ENCODE measurements around the gene DBH.
A peak's percentile ranks its signal among the peaks of the same experiment; 100 is the strongest.

Gene DBH

DNA sequence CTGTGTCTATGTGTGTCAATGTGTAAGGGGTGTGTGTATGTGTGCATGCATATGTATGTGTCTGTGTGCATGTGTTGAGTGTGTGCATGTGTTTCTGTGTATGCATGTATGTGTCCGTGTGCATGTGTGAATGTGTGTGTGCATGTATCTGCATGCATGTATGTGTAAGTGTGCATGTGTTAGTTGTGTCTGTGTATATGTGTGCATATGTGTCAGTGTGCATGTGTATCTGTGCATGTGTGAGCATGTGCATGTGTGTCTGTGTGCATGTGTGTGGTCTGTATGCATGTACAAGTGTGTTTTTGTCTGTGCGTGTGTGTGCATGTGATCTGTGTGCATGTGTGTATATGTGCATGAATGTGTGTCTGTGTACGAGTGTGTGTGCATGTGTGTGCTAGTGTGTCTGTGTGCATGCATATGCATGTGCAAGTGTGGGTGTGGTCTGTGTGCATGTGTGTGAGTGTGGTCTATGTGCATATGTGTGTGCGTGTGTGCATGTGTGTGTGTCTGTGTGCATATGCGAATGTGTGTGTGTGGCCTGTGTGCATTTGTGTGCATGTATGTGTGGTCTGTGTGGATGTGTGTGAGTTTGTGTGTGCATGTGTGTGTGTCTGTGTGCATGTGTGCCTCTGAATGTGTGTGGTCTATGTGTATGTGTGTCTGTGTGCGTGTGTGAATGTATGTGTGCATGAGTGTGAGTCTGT, 36.5 kb upstream of the DBH start:
- no peaks in the 10 kb centered on the region for H3K36me3 ChIP-seq (ENCODE audit: insufficient read depth, insufficient read length, low read length)
- DNase-seq (ENCODE audit: low read depth, low spot score): no peak
- H3K4me3 ChIP-seq (ENCODE audit: insufficient read length, low read depth): no peak overlapping the region
- peaks cover 11% of the 10 kb centered on the region for H3K4me1 ChIP-seq (ENCODE audit: insufficient read depth, insufficient read length)
- H3K9ac ChIP-seq (ENCODE audit: insufficient read length, low read depth): no peak overlapping the region
- no peaks in the 10 kb centered on the region for H3K27me3 ChIP-seq (ENCODE audit: insufficient read depth, insufficient read length)
- TF ChIP-seq YY1 (IDR thresholded peaks at IDR 0.05; ENCODE audit: insufficient read depth, insufficient read length): no peak
- TF ChIP-seq ZNF274 (IDR thresholded peaks at IDR 0.05; ENCODE audit: low read depth, low read length): no peak
- H3K9me3 ChIP-seq (ENCODE audit: insufficient read depth, low read length): peaks cover 22% of the 10 kb centered on the region

- Histone ChIP-seq H3K36me3 (ENCODE audit: insufficient read depth, insufficient read length, low read length) (no peaks in the 10 kb centered on the region), H3K4me1 (ENCODE audit: insufficient read depth, insufficient read length) (peaks cover 18% of the 10 kb centered on the region)
These were observed 35.4 kb upstream of the DBH start for GRCh38 chr9:133600739-133601138.

GRCh38 chr9:133601746-133602145, 34.4 kb upstream of the DBH start:
- TF ChIP-seq SUZ12 (IDR thresholded peaks at IDR 0.05; ENCODE audit: extremely low read depth, insufficient read depth, insufficient read length) (no peak), YY1 (IDR thresholded peaks at IDR 0.05; ENCODE audit: insufficient read depth, insufficient read length) (no peak), ZNF274 (IDR thresholded peaks at IDR 0.05; ENCODE audit: low read depth, low read length) (no peak)
- no peak overlapping the region for H3K4me3 ChIP-seq (ENCODE audit: insufficient read length, low read depth)
- H3K9me3 ChIP-seq (ENCODE audit: insufficient read depth, low read length): peaks cover 16% of the 10 kb centered on the region
- no peak overlapping the region for H3K9ac ChIP-seq (ENCODE audit: insufficient read length, low read depth)
- peaks cover 24% of the 10 kb centered on the region for H3K4me1 ChIP-seq (ENCODE audit: insufficient read depth, insufficient read length)
- H3K36me3 ChIP-seq (ENCODE audit: insufficient read depth, insufficient read length, low read length): no peaks in the 10 kb centered on the region
- no peaks in the 10 kb centered on the region for H3K27me3 ChIP-seq (ENCODE audit: insufficient read depth, insufficient read length)
- no peak for DNase-seq (ENCODE audit: low read depth, low spot score)

More at GRCh38 chr9:133600739-133601138, 35.4 kb upstream of the DBH start:
- Histone ChIP-seq H3K9me3 (ENCODE audit: insufficient read depth, low read length) (peaks cover 22% of the 10 kb centered on the region), H3K9ac (ENCODE audit: insufficient read length, low read depth) (no peak overlapping the region), H3K27me3 (ENCODE audit: insufficient read depth, insufficient read length) (no peaks in the 10 kb centered on the region), H3K4me3 (ENCODE audit: insufficient read length, low read depth) (no peak overlapping the region)
- DNase-seq (ENCODE audit: low read depth, low spot score): no peak
- no peak for TF ChIP-seq YY1 (IDR thresholded peaks at IDR 0.05; ENCODE audit: insufficient read depth, insufficient read length)
- no peak for TF ChIP-seq SUZ12 (IDR thresholded peaks at IDR 0.05; ENCODE audit: extremely low read depth, insufficient read depth, insufficient read length)
- TF ChIP-seq ZNF274 (IDR thresholded peaks at IDR 0.05; ENCODE audit: low read depth, low read length): no peak

DNA sequence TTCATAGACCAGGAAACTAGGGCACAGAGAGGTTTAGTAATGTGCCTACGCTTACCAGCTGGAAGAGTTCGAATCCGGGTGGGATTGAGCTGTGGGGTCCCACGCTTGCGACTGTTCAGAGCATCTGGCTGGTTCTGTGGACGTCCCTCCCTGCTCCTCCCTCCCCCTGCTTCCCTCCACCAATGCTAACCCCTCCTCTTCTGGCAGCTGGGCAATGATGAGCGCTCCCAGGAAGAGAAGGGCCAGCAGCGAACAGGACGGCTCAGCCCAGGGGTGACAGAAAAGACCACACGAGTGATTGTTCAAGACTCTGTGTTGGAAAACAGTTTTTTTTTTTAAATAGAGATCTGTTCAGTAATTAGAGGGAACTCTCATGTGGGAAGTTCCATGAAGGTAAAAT, 33.9 kb upstream of the DBH start:
- Histone ChIP-seq H3K4me1 (ENCODE audit: insufficient read depth, insufficient read length) (peaks cover 26% of the 10 kb centered on the region), H3K27me3 (ENCODE audit: insufficient read depth, insufficient read length) (peaks cover 4% of the 10 kb centered on the region), H3K9me3 (ENCODE audit: insufficient read depth, low read length) (peaks cover 11% of the 10 kb centered on the region), H3K4me3 (ENCODE audit: insufficient read length, low read depth) (no peak overlapping the region), H3K36me3 (ENCODE audit: insufficient read depth, insufficient read length, low read length) (no peaks in the 10 kb centered on the region), H3K9ac (ENCODE audit: insufficient read length, low read depth) (no peak overlapping the region)
- DNase-seq (ENCODE audit: low read depth, low spot score): no peak
- TF ChIP-seq YY1 (IDR thresholded peaks at IDR 0.05; ENCODE audit: insufficient read depth, insufficient read length): no peak
- TF ChIP-seq ZNF274 (IDR thresholded peaks at IDR 0.05; ENCODE audit: low read depth, low read length): no peak
- no peak for TF ChIP-seq SUZ12 (IDR thresholded peaks at IDR 0.05; ENCODE audit: extremely low read depth, insufficient read depth, insufficient read length)

DNA sequence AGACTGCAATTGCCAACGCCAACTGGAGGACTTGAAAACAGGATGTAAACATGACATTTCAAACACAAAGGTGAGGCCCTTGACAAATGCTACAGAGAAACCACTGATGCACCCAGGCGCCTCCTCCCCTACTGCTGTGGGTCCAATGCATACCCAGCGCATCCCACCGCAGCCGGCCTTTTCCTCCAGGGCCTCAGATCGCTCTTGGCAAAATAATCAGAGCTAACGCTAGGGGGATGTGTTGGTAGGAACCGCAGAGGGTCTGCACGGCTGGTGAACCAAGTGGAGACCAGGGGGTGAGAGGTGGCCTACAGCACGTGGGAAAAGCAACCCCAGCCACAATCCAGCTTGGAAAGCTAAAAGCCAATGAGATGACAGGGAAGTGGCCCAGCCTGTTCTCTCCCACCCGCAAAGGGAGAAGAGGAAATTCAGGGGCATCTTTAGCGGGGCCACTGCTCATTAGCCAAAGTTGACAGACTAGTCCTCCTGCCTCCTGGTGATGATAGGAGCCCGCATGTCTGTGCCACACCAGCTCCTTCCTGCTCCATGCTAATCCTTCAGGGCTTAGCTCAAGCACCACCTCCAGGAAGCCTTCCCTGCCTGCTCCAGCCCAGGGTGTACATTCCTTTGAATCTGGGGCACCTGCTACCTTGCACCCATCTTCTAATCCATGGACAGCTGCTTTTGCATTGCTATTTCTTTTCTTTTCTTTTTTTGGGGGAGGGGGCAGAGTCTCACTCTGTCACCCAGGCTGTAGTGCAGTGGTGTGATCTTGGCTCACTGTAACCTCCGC, 32.8 kb upstream of the DBH start:
- Histone ChIP-seq H3K4me3 (ENCODE audit: insufficient read length, low read depth) (no peak overlapping the region), H3K9ac (ENCODE audit: insufficient read length, low read depth) (no peak overlapping the region), H3K27me3 (ENCODE audit: insufficient read depth, insufficient read length) (peaks cover 14% of the 10 kb centered on the region), H3K9me3 (ENCODE audit: insufficient read depth, low read length) (peaks cover under 1% of the 10 kb centered on the region; the same call in 1 of the 2 replicates), H3K4me1 (ENCODE audit: insufficient read depth, insufficient read length) (peaks cover 28% of the 10 kb centered on the region), H3K36me3 (ENCODE audit: insufficient read depth, insufficient read length, low read length) (no peaks in the 10 kb centered on the region)
- DNase-seq (ENCODE audit: low read depth, low spot score): no peak
- TF ChIP-seq YY1 (IDR thresholded peaks at IDR 0.05; ENCODE audit: insufficient read depth, insufficient read length) (no peak), ZNF274 (IDR thresholded peaks at IDR 0.05; ENCODE audit: low read depth, low read length) (no peak), SUZ12 (IDR thresholded peaks at IDR 0.05; ENCODE audit: extremely low read depth, insufficient read depth, insufficient read length) (no peak)

DNA sequence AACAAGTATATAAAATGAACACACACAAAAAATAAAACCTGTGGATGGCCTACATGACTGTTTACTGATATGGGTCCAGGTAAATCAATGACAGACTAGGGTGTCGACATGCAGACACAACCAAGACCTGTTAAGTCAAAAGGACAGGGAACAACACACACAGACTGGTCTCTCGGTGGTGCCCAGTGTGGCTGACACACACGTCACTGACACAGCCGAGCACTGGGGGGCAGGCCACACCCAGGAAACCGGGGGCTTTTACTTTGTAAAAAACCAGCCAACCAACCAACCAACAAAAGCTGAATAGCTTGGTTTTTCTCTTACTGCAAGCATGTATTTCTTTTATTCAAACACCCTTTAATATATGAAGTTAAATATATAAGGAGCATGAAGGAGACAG, 31.9 kb upstream of the DBH start:
- H3K27me3 ChIP-seq (ENCODE audit: insufficient read depth, insufficient read length): peaks cover 22% of the 10 kb centered on the region
- DNase-seq (ENCODE audit: low read depth, low spot score): no peak
- no peaks in the 10 kb centered on the region for H3K36me3 ChIP-seq (ENCODE audit: insufficient read depth, insufficient read length, low read length)
- H3K4me1 ChIP-seq (ENCODE audit: insufficient read depth, insufficient read length): peaks cover 28% of the 10 kb centered on the region
- TF ChIP-seq YY1 (IDR thresholded peaks at IDR 0.05; ENCODE audit: insufficient read depth, insufficient read length) (no peak), ZNF274 (IDR thresholded peaks at IDR 0.05; ENCODE audit: low read depth, low read length) (no peak), SUZ12 (IDR thresholded peaks at IDR 0.05; ENCODE audit: extremely low read depth, insufficient read depth, insufficient read length) (no peak)
- H3K9me3 ChIP-seq (ENCODE audit: insufficient read depth, low read length): no peaks in the 10 kb centered on the region
- no peak overlapping the region for H3K4me3 ChIP-seq (ENCODE audit: insufficient read length, low read depth)
- no peak overlapping the region for H3K9ac ChIP-seq (ENCODE audit: insufficient read length, low read depth)

GRCh38 chr9:133604856-133605255, 31.3 kb upstream of the DBH start:
- H3K9ac ChIP-seq (ENCODE audit: insufficient read length, low read depth): peak overlapping the region; percentile 52
- no peak for DNase-seq (ENCODE audit: low read depth, low spot score)
- H3K4me3 ChIP-seq (ENCODE audit: insufficient read length, low read depth): no peak overlapping the region
- no peaks in the 10 kb centered on the region for H3K9me3 ChIP-seq (ENCODE audit: insufficient read depth, low read length)
- H3K4me1 ChIP-seq (ENCODE audit: insufficient read depth, insufficient read length): peaks cover 31% of the 10 kb centered on the region
- peaks cover 28% of the 10 kb centered on the region for H3K27me3 ChIP-seq (ENCODE audit: insufficient read depth, insufficient read length)
- no peaks in the 10 kb centered on the region for H3K36me3 ChIP-seq (ENCODE audit: insufficient read depth, insufficient read length, low read length)
- TF ChIP-seq ZNF274 (IDR thresholded peaks at IDR 0.05; ENCODE audit: low read depth, low read length): no peak
- TF ChIP-seq SUZ12 (IDR thresholded peaks at IDR 0.05; ENCODE audit: extremely low read depth, insufficient read depth, insufficient read length): no peak
- TF ChIP-seq YY1 (IDR thresholded peaks at IDR 0.05; ENCODE audit: insufficient read depth, insufficient read length): no peak

All from NT2/D1 (cell line).